ENCODE results near the gene ALKBH3. TPM values are rescaled to one million over a fixed set of nuclear protein-coding genes. Genes with fewer than 3 reads are reported as not detected.

Gene ALKBH3
- 45.4 and 51.4 TPM in 2 replicates for total RNA-seq

DNA sequence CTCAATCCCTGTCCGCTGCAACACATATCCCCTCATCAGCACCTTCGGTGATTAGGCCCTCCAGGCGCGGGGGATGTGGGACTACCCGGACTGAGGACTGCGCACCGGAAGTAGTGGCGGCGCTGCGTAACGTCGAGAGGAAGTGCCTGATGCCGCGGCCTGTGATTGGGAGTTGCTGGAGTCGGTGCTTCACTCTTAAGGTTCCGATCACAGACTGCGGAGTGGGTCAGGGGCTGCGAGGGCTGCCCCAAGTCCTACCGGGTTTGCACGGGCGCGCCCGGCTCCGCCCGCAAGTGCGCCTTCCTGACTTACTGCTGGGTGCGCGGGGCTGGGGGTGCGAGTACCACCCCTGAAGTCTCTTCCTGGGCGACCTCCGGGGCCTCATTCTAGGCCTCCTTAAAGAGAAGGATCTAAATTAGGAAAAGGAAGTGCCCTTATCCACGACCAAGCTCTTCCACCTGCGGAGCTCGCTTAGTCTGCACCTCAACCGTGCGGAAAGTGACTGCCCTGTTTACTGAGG is at the start of gene ALKBH3:
TSS of gene ALKBH3 (plus strand) at position 192 of the 520 bp plus-strand sequence. CDS start 1,822 bp downstream, outside the sequence.

Other genes starting within 250 kb of the ALKBH3 start
- gene HSD17B12, start 200.1 kb upstream of the ALKBH3 start, total RNA-seq: 115 and 136 TPM in 2 replicates
- gene C11orf96, start 61.8 kb downstream of the ALKBH3 start, total RNA-seq: 3.8 and 4.9 TPM in 2 replicates
- gene ACCSL, start 167.2 kb downstream of the ALKBH3 start, total RNA-seq: not detected in 2 replicates
- 13.0 and 14.8 TPM in 2 replicates for gene ACCS, start 185.4 kb downstream of the ALKBH3 start, total RNA-seq
- gene EXT2, start 214.8 kb downstream of the ALKBH3 start, total RNA-seq: 148 and 174 TPM in 2 replicates

All from articular chondrocyte of knee joint (primary cell).